GM18858 (cell line): ENCODE measurements around the gene EPHA10.
"Not testable (repeated sequence)": the region's sequence is repeated elsewhere in the genome, so short reads cannot be mapped to it uniquely, and the experiment has no call there.

Experiments used
- ATAC-seq: cut with Tn5 transposase; IDR thresholded peaks from one replicate; pipeline ENCODE4 v1.9.1; 2021; ENCODE audit not compliant: unreplicated experiment

Gene EPHA10

DNA sequence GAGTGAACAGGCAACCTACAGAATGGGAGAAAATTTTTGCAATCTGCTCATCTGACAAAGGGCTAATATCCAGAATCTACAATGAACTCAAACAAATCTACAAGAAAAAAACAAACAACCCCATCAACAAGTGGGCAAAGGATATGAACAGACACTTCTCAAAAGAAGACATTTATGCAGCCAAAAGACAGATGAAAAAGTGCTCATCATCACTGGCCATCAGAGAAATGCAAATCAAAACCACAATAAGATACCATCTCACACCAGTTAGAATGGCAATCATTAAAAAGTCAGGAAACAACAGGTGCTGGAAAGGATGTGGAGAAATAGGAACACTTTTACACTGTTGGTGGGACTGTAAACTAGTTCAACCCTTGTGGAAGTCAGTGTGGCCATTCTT is 6.5 kb upstream of the EPHA10 start:
- not testable (repeated sequence) for ATAC-seq

DNA sequence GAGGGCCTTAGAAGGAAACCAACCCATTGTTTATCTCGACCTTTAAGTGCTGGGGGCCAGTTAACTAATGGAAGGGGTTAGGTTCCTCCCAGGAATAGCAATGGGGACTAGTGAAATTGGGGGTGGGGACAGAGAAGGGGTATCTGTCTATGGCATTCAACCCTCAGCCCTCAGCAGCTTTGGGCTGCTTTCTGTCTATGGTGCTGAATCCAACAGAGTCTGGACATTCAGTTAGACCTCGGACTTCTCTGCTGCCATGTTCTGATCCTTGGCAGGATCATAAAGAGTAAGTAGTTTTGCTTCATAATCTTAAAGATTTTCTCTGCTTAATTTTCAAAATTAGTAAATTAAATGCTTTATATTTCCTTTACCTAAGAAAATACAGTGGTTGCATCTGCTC is 2.6 kb upstream of the EPHA10 start:
- no peak for ATAC-seq

DNA sequence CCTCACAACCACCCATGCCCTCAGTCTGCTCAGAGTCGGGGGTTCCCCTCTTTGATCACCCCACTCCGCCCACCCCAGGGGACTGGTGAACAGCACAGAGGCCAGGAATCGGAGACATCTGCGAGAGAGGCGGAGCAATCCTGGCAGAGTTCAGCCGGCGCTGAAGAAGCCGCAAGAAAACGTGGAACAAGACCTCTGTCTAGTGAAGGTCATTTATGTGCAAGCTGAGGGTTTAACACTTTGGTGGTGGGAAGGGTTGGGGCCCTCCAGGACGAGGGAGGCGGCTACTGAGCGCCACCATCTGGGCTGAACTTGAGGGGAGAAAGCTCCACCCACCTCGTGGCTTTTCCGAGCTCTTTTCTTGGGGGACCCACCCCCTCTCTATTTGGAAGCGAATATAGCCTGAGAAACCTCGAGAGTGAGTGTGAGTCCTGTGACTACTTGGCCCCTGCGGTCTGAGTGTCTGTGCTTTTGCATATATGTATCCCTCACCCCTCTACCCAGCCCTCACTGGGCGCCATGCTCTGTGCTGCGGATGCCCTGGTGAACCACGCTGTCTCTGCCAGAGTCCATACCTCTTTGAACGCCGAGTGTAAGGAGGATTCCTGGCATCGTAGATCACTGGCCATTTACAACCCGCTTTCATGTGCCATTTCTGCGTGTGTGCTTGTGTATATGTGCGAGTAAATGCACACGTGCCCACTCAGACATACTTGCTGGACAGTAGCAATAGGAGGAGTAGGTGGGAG is 1.2 kb upstream of the EPHA10 start:
- no peak for ATAC-seq

DNA sequence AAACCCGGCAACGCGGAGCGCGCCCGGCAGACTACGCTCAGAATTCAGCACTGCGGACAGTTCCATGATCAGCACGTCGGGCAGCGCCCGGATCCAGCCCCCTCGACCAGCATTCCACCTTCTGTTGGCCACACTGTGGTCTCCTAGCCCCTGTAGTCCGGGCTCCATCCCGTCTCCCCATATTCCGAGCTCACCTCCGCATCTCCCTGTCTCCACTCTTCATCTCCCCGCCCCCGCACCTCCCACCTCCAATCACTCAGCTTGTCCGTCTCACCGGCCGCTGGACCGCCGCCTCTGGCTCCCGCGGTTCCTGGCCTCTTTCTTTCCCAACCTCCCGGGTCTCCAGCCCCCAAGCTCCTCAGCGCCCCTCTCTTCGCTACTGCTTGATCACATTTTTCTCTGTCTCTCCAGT is 500 bp downstream of the EPHA10 start:
- ATAC-seq, result no peak

GRCh38 chr1:37763791-37764413 is 1.0 kb downstream of the EPHA10 start:
- ATAC-seq, result no peak

DNA sequence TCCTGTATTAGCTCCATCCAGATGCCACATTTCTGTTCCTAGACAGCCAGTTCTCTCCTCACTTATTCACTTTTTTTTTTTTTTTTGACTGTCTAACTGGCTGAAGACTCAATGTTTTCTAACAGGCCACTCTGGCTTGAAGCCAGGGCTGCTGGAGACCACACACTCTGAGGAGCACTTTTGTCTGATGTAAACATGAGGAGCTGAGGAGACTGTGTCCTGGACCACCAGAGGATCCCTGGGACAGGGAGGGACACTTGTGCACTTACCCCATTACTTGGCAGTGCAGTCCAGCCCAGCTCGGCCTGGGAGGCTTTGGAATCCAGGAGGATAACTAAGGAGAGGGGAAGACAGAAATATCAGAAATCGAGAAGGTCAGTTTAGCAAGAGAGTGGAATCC is 2.4 kb downstream of the EPHA10 start:
- no peak for ATAC-seq

DNA sequence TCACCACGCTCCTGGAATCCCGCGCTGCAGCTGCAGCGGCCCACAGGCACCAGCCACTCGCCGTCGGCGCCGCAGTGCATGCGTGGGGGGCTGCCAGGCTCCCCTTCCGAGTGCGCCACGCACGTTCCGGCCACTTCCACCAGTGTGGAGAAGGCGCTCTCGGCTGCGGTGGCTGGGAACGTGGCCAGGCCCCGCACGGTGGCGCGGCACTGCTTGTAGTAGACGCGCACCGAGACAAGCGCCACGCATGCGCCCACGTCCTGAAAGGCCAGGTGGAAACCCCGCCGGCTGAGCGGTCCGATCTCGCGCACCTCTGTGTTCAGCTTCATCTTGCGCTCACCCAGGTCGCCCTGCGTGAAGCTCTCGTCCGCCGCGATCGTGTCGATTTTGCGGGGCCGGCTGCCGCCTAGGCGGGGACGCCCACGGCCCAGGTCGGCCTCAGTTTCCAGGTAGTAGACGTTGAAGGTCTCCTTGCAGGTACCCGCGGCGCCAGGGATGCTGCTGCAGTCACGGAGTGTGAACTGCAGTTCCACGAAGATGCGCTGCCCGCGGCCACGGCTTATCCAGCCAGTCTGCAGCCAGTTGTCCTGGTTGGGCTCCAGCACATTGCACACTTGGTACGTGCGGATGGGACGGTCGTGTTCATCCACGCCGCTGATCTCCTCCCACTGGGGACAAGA is 3.4 kb downstream of the EPHA10 start:
- ATAC-seq, result no peak

DNA sequence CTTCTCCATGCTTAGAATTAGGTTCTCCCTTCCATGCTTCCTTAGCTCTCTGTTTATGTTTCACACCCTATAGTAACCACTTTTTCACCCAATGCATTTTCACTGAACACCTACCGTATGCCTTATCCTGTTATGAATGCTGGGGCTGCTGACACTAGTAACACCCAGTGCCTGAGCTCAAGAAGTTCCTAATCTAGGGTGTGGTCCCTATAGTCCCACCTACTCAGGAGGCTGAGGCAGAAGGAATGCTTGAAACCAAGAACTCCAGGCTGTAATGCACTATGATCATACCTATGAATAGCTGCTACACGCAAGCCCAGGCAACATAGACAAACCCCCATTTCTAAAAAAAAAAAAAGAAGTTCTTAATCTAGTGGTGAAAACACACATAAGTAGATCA is 5.5 kb downstream of the EPHA10 start:
- no peak for ATAC-seq

DNA sequence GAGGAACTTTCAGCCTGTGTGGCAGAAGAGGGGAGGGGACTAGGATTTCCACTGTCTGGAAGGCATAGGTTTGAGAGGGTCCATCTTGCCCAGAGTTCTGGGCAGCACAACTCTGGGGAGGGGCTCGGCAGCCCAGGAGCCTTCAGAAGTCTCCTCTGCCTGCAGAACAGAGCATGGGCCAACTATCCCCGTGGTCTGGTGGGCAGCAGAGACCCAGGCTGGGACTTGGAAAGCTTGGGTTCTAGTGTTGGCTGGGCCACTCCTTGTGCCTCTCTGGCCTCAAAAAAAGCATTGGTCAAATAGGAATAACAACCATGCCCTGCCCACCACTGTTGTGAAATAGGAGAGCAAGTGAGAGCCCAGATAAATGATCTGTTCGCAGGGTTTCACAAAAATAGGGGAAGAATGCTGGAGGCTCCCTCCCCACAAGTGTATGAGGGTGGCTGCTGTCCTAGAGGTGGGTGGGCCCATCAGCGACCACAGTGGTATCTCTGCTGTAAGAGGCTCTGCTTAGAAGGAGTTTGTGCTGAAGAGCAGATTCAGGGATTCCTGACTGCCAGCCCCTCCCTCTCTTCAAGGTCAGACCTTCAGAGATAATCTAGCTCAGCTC is 8.9 kb downstream of the EPHA10 start:
- no peak for ATAC-seq

GRCh38 chr1:37755290-37755689 is 9.6 kb downstream of the EPHA10 start:
- ATAC-seq, result no peak

- no peak for ATAC-seq
Measured at GRCh38 chr1:37753473-37754321, 11.2 kb downstream of the EPHA10 start.

DNA sequence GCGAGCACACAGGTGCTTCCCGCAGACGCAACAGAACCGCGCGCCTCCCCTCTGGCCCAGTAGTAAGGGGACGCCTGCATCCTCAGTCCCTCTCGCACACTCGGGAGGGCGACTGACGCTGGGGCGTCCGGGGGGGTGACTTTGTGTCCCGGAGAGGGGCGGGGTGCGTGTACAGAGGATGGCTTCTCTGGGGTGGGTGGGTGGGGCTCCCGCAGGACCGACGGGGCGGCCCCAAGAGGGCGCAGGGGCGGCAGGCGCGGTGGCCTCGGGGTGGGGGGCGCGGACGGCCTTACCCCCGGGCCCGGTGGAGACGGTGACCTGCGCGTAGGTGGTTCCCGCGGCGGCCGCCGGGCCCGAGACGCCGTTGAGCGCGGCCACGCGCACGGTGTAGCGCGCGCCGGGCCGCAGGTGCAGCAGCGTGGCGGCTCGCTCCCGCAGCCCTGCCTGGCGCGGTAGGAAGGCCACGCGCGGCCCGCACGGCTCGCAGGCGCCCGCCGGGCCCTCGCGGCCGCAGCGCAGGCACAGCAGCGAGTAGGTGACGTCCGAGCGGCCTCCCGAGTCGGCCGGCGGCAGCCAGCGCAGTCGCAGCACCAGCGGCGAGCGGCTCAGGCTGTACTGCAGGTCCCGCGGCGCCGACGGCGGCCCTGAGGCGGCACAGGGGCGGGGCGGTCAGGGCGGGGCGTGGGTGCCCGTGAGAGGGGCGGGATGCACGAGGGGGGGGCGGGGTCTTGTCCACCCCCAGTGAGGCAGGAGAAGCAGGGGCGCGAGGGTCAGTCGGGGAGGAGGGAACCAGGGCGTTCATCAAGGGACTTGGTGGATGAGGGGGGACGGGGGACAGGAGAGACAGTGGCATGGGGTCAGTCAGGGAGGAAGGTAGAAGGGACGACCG is 12.1 kb downstream of the EPHA10 start:
- ATAC-seq, result no peak

DNA sequence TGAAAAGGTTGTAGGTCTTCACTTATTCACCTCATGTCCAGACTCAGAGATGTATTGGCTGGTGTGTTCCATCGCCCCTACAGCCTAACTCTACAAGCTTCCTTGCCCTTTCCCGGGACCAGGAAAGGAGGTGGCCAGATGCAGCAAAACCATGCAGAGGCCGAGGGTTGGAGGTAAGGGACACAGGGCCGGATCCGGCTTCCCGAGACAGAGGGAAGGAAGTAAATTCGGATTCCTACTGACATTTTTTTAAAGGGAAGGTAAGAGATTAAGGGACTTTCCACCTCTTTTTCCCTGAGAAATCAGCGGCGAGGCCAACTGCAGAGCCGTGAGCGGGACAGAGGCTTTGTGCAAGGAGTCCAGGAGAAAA is 12.7 kb downstream of the EPHA10 start:
- no peak for ATAC-seq

GRCh38 chr1:37748565-37748964 is 16.4 kb downstream of the EPHA10 start:
- no peak for ATAC-seq

- ATAC-seq, result no peak
Measured at GRCh38 chr1:37746806-37747205, 18.1 kb downstream of the EPHA10 start.

- ATAC-seq, result no peak
Measured at GRCh38 chr1:37741662-37742061, 23.3 kb downstream of the EPHA10 start.

DNA sequence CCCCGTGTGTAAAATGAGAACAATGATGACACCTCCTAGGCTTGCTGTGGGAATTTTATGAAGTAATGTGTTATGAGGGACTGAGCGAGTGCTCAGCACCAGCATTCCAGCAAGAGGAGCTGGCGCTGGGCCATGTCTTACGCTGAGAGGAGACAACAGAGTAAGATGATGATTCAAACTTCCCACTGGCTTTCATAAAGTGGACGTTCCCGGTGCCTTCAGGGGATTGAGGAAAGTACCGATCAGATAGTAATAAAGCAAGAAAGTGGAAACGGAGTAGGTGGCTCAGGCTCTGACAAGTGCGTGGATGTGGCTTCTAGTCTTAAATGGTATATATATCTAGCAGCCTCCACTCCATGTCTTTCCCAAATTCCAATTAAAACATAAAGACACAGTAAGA is 23.8 kb downstream of the EPHA10 start:
- no peak for ATAC-seq

GRCh38 chr1:37739222-37739621 is 25.7 kb downstream of the EPHA10 start:
- no peak for ATAC-seq

GRCh38 chr1:37738619-37739018 is 26.3 kb downstream of the EPHA10 start:
- ATAC-seq, result not testable (repeated sequence)

DNA sequence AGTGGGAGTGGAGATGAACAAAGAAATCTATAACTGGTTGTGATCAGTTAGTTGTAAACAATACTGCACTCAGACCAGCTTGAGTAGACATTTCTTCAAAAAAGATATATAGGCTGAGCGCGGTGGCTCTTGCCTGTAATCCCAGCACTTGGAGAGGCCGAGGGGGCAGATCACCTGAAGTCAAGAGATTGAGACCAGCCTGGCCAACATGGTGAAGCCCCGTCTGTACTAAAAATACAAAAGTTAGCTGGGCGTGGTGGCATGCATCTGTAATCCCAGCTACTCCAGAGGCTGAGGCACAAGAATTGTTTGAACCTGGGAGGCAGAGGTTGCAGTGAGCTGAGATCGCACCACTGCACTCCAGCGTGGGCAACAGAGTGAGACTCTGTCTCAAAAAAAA is 26.9 kb downstream of the EPHA10 start:
- ATAC-seq, result not testable (repeated sequence)
